HG02642 (cell line): ENCODE data around the gene SMDT1.

Source experiments
- ATAC-seq: cut with Tn5 transposase; IDR thresholded peaks from one replicate; pipeline ENCODE4 v1.9.1; 2021; ENCODE audit warnings: mild to moderate bottlenecking; ENCODE audit not compliant: unreplicated experiment, poor library complexity

SMDT1 gene

GRCh38 chr22:42079319-42080251, at the start of gene SMDT1:
Gene SMDT1 (plus strand): TSS chr22:42079700. CDS start chr22:42079769, 69 bp downstream.
- ATAC-seq, result peak; percentile 83

- no peak for ATAC-seq
Observed at GRCh38 chr22:42033263-42034181, 46.0 kb upstream of the SMDT1 start.

GRCh38 chr22:42035256-42035655, 44.2 kb upstream of the SMDT1 start:
- no peak for ATAC-seq

GRCh38 chr22:42039271-42039670, 40.2 kb upstream of the SMDT1 start:
- ATAC-seq, result no peak

- no peak for ATAC-seq
Observed at GRCh38 chr22:42041784-42042183, 37.7 kb upstream of the SMDT1 start.

GRCh38 chr22:42050641-42051180, 28.8 kb upstream of the SMDT1 start:
- no peak for ATAC-seq

- ATAC-seq, result no peak
Observed at GRCh38 chr22:42052765-42053164, 26.7 kb upstream of the SMDT1 start.

- no peak for ATAC-seq
Observed at GRCh38 chr22:42056757-42057511, 22.6 kb upstream of the SMDT1 start.

- ATAC-seq, result no peak
Observed at GRCh38 chr22:42060489-42060888, 19.0 kb upstream of the SMDT1 start.

GRCh38 chr22:42061041-42061440, 18.5 kb upstream of the SMDT1 start:
- ATAC-seq, result no peak

GRCh38 chr22:42062506-42063170, 16.9 kb upstream of the SMDT1 start:
- no peak for ATAC-seq

GRCh38 chr22:42064629-42065028, 14.9 kb upstream of the SMDT1 start:
- ATAC-seq, result no peak

GRCh38 chr22:42065438-42066125, 13.9 kb upstream of the SMDT1 start:
- no peak for ATAC-seq

GRCh38 chr22:42066126-42066761, 13.3 kb upstream of the SMDT1 start:
- no peak for ATAC-seq

- ATAC-seq, result no peak
Observed at GRCh38 chr22:42066937-42067336, 12.6 kb upstream of the SMDT1 start.

GRCh38 chr22:42067671-42068251, 11.7 kb upstream of the SMDT1 start:
- no peak for ATAC-seq

- ATAC-seq, result no peak
Observed at GRCh38 chr22:42068291-42068690, 11.2 kb upstream of the SMDT1 start.
